Stomach (tissue), 4 donors: Measurements from ENCODE around the gene HERC4.

Source experiments
- CTCF ChIP-seq, 7 experiments: fragments of 450-650 bp in 4 of 7; fragments of 200-600 bp in 3 of 7; sonication (generic) in 3 of 7; IDR thresholded peaks; one replicate each; pipeline ENCODE4 v1.5.1; 2016 to 2019; ENCODE audit warnings: antibody characterized with exemption in 7 of 7, control low read depth in 2 of 7, mild to moderate bottlenecking in 1 of 7
- EP300 ChIP-seq: sonication (generic); formaldehyde crosslinking; IDR thresholded peaks from one replicate; pipeline ENCODE4 v1.6.1; 2017; ENCODE audit warnings: antibody characterized with exemption
- POLR2A ChIP-seq, 4 donors: fragments of 450-650 bp; IDR thresholded peaks; one replicate each; pipeline ENCODE4 v1.6.1; 2016; ENCODE audit warnings: antibody characterized with exemption in 4 of 4, control low read depth in 2 of 4, mild to moderate bottlenecking in 1 of 4, moderate library complexity in 1 of 4

- TF ChIP-seq POLR2A (IDR thresholded peaks at IDR 0.05) (no peak), CTCF (IDR thresholded peaks at IDR 0.05) (no peak), EP300 (no peak)
These were observed 24.7 kb upstream of the HERC4 start for GRCh38 chr10:68099736-68100135.
